CD14-positive monocyte (primary cell): ENCODE data around the gene PAM16. TPM values are rescaled to one million over a fixed set of nuclear protein-coding genes. Genes with fewer than 3 reads are reported as not detected.

Source experiments
- DNase-seq, 3 donors: peaks; one replicate each; pipeline ENCODE4 v3.0.0-alpha.2; 2011 to 2022
- H2AFZ ChIP-seq: 2 replicates; pipeline ENCODE4 v1.6.0; 2012; ENCODE audit warnings: mild to moderate bottlenecking, low read depth, low read length, inconsistent platforms; ENCODE audit not compliant: insufficient read depth, poor library complexity, severe bottlenecking
- H3K27ac ChIP-seq, 2 donors: 1 replicate in 1 of 2; 2 replicates in 1 of 2; pipeline ENCODE4 v1.5.1; 2012 to 2013; ENCODE audit warnings: low read length in 2 of 2, control low read depth in 1 of 2, inconsistent platforms in 1 of 2, low read depth in 1 of 2, mild to moderate bottlenecking in 1 of 2
- H3K27me3 ChIP-seq, 2 donors: one replicate each; pipeline versions ENCODE4 v1.6.0 to v1.6.1; 2011 to 2013; ENCODE audit warnings: low read length in 2 of 2; ENCODE audit not compliant: control insufficient read depth in 2 of 2, insufficient read depth in 2 of 2
- H3K36me3 ChIP-seq, 2 donors: replicated peaks in 1 of 2; 1 replicate in 1 of 2; 2 replicates in 1 of 2; pipeline versions ENCODE4 v1.5.1 to v1.6.1; 2012 to 2013; ENCODE audit warnings: low read length in 2 of 2, control low read depth in 1 of 2, inconsistent platforms in 1 of 2, mild to moderate bottlenecking in 1 of 2; ENCODE audit not compliant: insufficient read depth in 2 of 2, control insufficient read depth in 1 of 2
- H3K4me1 ChIP-seq, 2 donors: 1 replicate in 1 of 2; 2 replicates in 1 of 2; pipeline versions ENCODE4 v1.5.1 to v1.6.1; 2012 to 2013; ENCODE audit warnings: low read length in 2 of 2, control low read depth in 1 of 2, inconsistent platforms in 1 of 2, mild to moderate bottlenecking in 1 of 2, moderate library complexity in 1 of 2; ENCODE audit not compliant: insufficient read depth in 2 of 2, control insufficient read depth in 1 of 2
- H3K4me2 ChIP-seq: replicated peaks from 2 replicates; pipeline ENCODE3; 2012; ENCODE audit warnings: low read length, moderate library complexity, mild to moderate bottlenecking; ENCODE audit not compliant: poor library complexity, severe bottlenecking; ENCODE audit errors: extremely low read depth
- H3K4me3 ChIP-seq, 3 experiments: fragments of 200-600 bp in 1 of 3; sonication (generic) in 1 of 3; replicated peaks in 1 of 3; 1 replicate in 2 of 3; 2 replicates in 1 of 3; pipeline ENCODE4 v1.5.1; 2011 to 2013; ENCODE audit warnings: low read length in 3 of 3, mild to moderate bottlenecking in 3 of 3, control low read depth in 2 of 3, low read depth in 2 of 3, inconsistent platforms in 1 of 3, moderate library complexity in 1 of 3
- H3K79me2 ChIP-seq: 2 replicates; pipeline ENCODE4 v1.6.0; 2012; ENCODE audit warnings: mild to moderate bottlenecking, control low read depth, inconsistent platforms, low read length, moderate library complexity; ENCODE audit not compliant: insufficient read depth
- H3K9ac ChIP-seq: 2 replicates; pipeline ENCODE4 v1.6.0; 2017; ENCODE audit warnings: low read length, mild to moderate bottlenecking; ENCODE audit not compliant: insufficient read depth, poor library complexity, severe bottlenecking
- H3K9me3 ChIP-seq, 2 donors: replicated peaks in 1 of 2; 1 replicate in 1 of 2; 2 replicates in 1 of 2; pipeline versions ENCODE4 v1.5.1 to v1.6.1; 2012 to 2013; ENCODE audit warnings: low read length in 2 of 2, control low read depth in 1 of 2; ENCODE audit not compliant: control insufficient read depth in 1 of 2, insufficient read depth in 1 of 2
- H4K20me1 ChIP-seq: 2 replicates; pipeline ENCODE4 v1.6.0; 2012; ENCODE audit warnings: mild to moderate bottlenecking, low read length, control low read depth, moderate library complexity; ENCODE audit not compliant: insufficient read depth
- H3K27ac Mint-ChIP-seq, 7 donors: one replicate each; pipeline ENCODE4 v1.8.0; 2020; ENCODE audit warnings: mild to moderate bottlenecking in 7 of 7, mixed read lengths in 7 of 7, moderate library complexity in 6 of 7, inconsistent platforms in 2 of 7
- H3K27me3 Mint-ChIP-seq, 3 donors: one replicate each; pipeline ENCODE4 v1.8.0; 2021 to 2022; ENCODE audit warnings: low read depth in 3 of 3, mild to moderate bottlenecking in 3 of 3, mixed read lengths in 3 of 3, moderate library complexity in 3 of 3, inconsistent platforms in 1 of 3
- H3K36me3 Mint-ChIP-seq, 2 donors: one replicate each; pipeline ENCODE4 v1.8.0; 2020; ENCODE audit warnings: mixed read lengths in 2 of 2, inconsistent platforms in 1 of 2, mild to moderate bottlenecking in 1 of 2
- H3K4me1 Mint-ChIP-seq: one replicate; pipeline ENCODE4 v1.8.0; 2020; ENCODE audit warnings: mild to moderate bottlenecking, mixed read lengths
- H3K4me3 Mint-ChIP-seq, 2 donors: one replicate each; pipeline ENCODE4 v1.8.0; 2020; ENCODE audit warnings: mild to moderate bottlenecking in 2 of 2, mixed read lengths in 2 of 2, moderate library complexity in 1 of 2
- H3K9me3 Mint-ChIP-seq, 7 donors: one replicate each; pipeline ENCODE4 v1.8.0; 2020 to 2022; ENCODE audit warnings: mixed read lengths in 7 of 7, mild to moderate bottlenecking in 6 of 7, moderate library complexity in 6 of 7, inconsistent platforms in 2 of 7
- WGBS: methylation state at CpG from one replicate; pipeline ENCODE4 v1.1.5; 2013; ENCODE audit warnings: missing lambda C conversion rate; ENCODE audit not compliant: insufficient coverage; 5-methylcytosine and 5-hydroxymethylcytosine counted together
- intact Hi-C, 2 donors: fragments of 100-400 bp; cut with micrococcal nuclease; formaldehyde crosslinking; loops; one replicate each; pipeline versions ENCODE4 v1.15.0 to v1.15.1; 2023
- polyA plus RNA-seq, 3 donors: library from polyadenylated mRNA; depleted of rRNA in 1 of 3; unstranded in 2 of 3; stranded (reverse) in 1 of 3; fragments of 300-500 nt in 2 of 3; fragments of >200 nt in 1 of 3; fragmentation: Illumina TruSeq in 2 of 3; gene quantifications; 1 replicate in 2 of 3; 2 replicates in 1 of 3; pipeline ENCODE4 v1.2.3, GENCODE V29; 2012 to 2021
- TF ChIP-seq, protein P1 (sequence below): fragments of 200-600 bp; IDR thresholded peaks from one replicate; pipeline ENCODE4 v1.8.0; 2022; ENCODE audit warnings: antibody characterized with exemption, mild to moderate bottlenecking

The PAM16 gene
- polyA plus RNA-seq, 3 donors, result 34.3 to 37.6 (median 34.7) TPM

DNA sequence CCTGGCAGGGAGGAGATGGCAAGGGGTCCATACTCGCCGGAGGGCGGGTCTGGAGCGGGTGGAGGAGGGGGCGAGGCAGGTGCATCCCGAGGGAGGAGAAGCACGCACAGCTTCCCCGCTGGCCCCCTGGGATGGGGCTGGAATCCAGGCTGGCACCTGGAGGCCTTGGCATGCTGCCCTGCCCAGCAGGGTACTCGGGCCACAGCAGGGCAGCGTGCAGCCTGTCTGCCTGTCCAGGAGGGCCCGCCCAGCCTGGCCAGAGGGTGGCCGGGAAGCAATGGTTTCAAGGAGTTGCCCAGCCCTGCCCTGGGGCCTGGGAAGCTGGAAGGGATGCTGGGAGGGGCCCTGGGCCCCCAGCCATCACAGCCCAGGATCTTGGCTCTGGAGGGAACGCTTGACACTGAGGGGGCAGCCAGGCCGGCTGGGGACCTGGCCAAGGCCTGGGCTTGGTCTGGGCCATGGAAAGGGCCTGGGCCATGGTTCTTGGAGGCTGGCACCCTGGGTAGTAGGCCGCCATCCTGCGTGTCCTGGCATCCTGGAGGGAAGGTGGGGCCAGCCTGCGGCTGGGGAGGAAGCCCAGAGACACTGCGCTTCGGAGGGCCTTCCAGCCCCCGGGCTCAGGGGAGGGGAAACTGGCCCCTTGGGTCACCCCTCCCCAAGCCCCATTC lies 34.1 kb downstream of the PAM16 start:
- Mint-ChIP-seq H3K27ac (no peak overlapping the region), H3K27me3 (peaks cover 35 to 75% (median 42%) of the 10 kb centered on the region in 3 donors), H3K4me3 (peak overlapping the region; percentile 54 to 73), H3K36me3 (peaks cover 6 to 10% of the 10 kb centered on the region in 2 donors), H3K9me3 (peaks cover 0 to 8% (median 3%) of the 10 kb centered on the region in 7 donors), H3K4me1 (peaks cover 9% of the 10 kb centered on the region)
- H3K9me3 ChIP-seq, result peaks cover 0 to 8% of the 10 kb centered on the region in 2 donors
- peak overlapping the region in 1 of 3 experiments; percentile 56 for H3K4me3 ChIP-seq
- H3K79me2 ChIP-seq, result no peaks in the 10 kb centered on the region
- H3K9ac ChIP-seq, result no peak overlapping the region
- WGBS, result 80% methylated on average over 16 of the region's 20 CpGs
- H2AFZ ChIP-seq, result no peak overlapping the region
- H3K36me3 ChIP-seq, result no peaks in the 10 kb centered on the region
- intact Hi-C loops, result no loop called here
- H3K27me3 ChIP-seq, result peaks cover 24 to 50% of the 10 kb centered on the region in 2 donors
- no peaks in the 10 kb centered on the region for H4K20me1 ChIP-seq
- peaks cover 12 to 17% of the 10 kb centered on the region in 2 donors for H3K4me1 ChIP-seq
- TF ChIP-seq, protein P1, sequence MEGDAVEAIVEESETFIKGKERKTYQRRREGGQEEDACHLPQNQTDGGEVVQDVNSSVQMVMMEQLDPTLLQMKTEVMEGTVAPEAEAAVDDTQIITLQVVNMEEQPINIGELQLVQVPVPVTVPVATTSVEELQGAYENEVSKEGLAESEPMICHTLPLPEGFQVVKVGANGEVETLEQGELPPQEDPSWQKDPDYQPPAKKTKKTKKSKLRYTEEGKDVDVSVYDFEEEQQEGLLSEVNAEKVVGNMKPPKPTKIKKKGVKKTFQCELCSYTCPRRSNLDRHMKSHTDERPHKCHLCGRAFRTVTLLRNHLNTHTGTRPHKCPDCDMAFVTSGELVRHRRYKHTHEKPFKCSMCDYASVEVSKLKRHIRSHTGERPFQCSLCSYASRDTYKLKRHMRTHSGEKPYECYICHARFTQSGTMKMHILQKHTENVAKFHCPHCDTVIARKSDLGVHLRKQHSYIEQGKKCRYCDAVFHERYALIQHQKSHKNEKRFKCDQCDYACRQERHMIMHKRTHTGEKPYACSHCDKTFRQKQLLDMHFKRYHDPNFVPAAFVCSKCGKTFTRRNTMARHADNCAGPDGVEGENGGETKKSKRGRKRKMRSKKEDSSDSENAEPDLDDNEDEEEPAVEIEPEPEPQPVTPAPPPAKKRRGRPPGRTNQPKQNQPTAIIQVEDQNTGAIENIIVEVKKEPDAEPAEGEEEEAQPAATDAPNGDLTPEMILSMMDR, result no peak
- peak overlapping the region; percentile 82 for H3K4me2 ChIP-seq
- H3K27ac ChIP-seq, result no peak overlapping the region
- no peak for DNase-seq

GRCh38 chr16:4316108-4316863 lies 34.8 kb downstream of the PAM16 start:
- Histone ChIP-seq H4K20me1 (no peaks in the 10 kb centered on the region), H3K79me2 (no peaks in the 10 kb centered on the region), H3K27me3 (peaks cover 24 to 53% of the 10 kb centered on the region in 2 donors), H3K9me3 (peaks cover 0 to 8% of the 10 kb centered on the region in 2 donors), H3K4me2 (peak overlapping the region; percentile 82), H3K9ac (peak overlapping the region; percentile 15), H2AFZ (peak overlapping the region; percentile 59), H3K36me3 (no peaks in the 10 kb centered on the region), H3K4me1 (peaks cover 12 to 17% of the 10 kb centered on the region in 2 donors), H3K27ac (no peak overlapping the region), H3K4me3 (peak overlapping the region in 1 of 3 experiments; percentile 56)
- intact Hi-C loops, result no loop called here
- no peak overlapping the region for H3K27ac Mint-ChIP-seq
- 8% methylated on average over 63 of the region's 93 CpGs for WGBS
- TF ChIP-seq, protein P1, result no peak
- DNase-seq, result no peak
- H3K36me3 Mint-ChIP-seq, result peaks cover 6 to 10% of the 10 kb centered on the region in 2 donors
- peak overlapping the region; percentile 54 to 73 for H3K4me3 Mint-ChIP-seq
- H3K4me1 Mint-ChIP-seq, result peaks cover 9% of the 10 kb centered on the region
- H3K9me3 Mint-ChIP-seq, result peaks cover 0 to 8% (median 3%) of the 10 kb centered on the region in 7 donors
- peaks cover 33 to 73% (median 43%) of the 10 kb centered on the region in 3 donors for H3K27me3 Mint-ChIP-seq
